ENCODE data around the gene CHL1.

DNA sequence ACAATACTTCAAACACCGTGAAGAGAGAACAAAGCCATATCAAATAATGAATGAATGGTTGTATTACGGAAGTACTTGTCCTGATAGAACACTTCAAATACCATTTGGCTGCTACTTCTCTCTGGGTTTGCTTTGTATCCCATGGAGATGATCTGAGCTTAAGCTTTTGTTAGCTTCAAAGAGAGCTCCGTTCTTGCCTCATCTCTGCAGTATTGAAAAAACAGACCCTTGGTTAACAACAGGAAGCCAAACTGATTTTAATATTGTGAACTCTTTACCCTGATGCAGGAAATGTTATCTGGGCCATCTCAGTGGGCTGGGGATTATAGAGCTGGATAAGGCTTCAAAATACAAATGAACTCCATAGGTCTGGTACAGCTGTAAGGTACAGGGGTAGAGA is 101.0 kb downstream of the CHL1 start:
- TF ChIP-seq GATA1 (IDR thresholded peaks at IDR 0.05; ENCODE audit: low read depth, low read length) (no peak), POLR2A (IDR thresholded peaks at IDR 0.05; ENCODE audit: low read length) (no peak)

Data from erythroblast (primary cell).